HG03280 (cell line): ENCODE data around the gene TNFRSF25.

Experiments
- ATAC-seq: cut with Tn5 transposase; IDR thresholded peaks from one replicate; pipeline ENCODE4 v1.9.1; 2021; ENCODE audit warnings: mild to moderate bottlenecking, moderate library complexity; ENCODE audit not compliant: unreplicated experiment

The TNFRSF25 gene

DNA sequence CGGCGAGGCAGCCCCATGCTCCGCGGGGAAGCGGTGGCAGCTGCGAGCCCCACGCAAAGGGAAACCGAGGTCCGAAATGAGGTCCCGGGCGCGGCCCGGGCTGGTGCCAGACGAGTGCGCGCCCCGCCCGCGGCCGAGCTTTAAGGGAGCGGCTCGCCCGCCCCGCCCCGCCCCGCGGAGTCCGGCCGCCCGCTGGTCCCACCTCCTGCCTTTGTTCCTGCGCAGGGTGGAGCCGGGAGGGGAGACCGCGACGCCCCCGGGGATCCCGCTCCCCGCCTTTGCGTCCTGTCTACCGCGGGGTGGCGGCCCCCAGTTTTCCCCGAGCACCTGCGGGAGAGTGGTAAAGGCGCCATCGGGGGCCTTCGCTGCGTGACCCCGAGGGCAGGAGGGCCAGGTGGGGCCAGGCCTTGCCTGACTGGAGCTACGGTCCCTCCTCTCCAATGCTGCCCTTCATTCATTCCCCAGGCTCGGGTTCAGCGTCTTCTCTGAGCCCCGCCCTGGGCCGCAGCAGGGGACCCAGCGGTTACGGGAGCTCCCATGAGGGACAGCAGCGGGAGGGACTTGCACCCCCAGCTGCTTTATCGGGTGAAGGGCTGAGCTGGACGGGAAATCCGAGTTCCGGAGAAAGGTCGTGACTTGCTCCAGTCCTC is 46.0 kb downstream of the TNFRSF25 start, which contains the start of gene HES2:
Gene HES2, minus strand, starts transcription at position 116 of the 650 bp plus-strand sequence. Its CDS starts 99 bp downstream, at position 17.
- no peak for ATAC-seq

DNA sequence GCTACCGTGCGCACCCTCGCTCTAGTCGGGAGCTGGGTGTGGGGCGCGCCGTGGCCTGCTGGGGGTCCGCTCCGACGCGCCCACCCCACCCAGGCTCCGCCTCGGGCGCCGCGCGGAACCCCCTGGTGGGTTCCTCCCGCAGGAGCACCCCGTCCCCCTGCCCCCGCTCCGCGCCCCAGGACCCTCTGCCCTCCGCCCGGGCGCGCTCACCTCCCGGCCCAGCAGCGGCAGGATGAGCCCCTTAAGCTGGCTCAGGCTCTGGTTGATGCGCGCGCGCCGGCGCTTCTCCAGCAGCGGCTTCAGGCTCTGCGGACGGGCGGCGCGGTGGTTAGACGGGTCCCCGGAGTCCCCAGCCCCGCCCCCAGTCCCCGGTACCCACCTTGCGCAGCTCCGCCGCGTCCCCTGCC is 46.6 kb downstream of the TNFRSF25 start:
- no peak for ATAC-seq

- ATAC-seq: no peak
Measured at GRCh38 chr1:6418668-6419396, 47.1 kb downstream of the TNFRSF25 start.

- no peak for ATAC-seq
Measured at GRCh38 chr1:6417961-6418667, 47.9 kb downstream of the TNFRSF25 start.

GRCh38 chr1:6416906-6417305 is 49.1 kb downstream of the TNFRSF25 start:
- ATAC-seq: no peak

DNA sequence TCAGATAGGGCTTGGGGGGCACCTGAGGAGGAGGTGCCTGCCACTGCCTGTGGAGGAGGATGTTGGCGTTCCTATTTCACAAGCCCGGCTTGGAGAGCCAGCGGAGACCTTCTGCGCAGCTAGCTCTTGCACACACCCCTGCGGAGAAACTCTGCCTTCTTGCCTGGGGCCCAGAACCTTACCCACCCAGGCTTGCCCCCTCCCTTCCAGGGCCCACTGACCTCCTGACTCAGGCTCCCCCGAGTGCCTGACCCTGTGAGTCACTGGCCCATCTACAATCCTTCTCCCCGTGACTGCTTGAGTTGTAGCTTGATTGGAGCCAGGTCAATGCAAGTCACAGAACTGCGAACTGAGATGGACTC is 49.7 kb downstream of the TNFRSF25 start:
- ATAC-seq: no peak

DNA sequence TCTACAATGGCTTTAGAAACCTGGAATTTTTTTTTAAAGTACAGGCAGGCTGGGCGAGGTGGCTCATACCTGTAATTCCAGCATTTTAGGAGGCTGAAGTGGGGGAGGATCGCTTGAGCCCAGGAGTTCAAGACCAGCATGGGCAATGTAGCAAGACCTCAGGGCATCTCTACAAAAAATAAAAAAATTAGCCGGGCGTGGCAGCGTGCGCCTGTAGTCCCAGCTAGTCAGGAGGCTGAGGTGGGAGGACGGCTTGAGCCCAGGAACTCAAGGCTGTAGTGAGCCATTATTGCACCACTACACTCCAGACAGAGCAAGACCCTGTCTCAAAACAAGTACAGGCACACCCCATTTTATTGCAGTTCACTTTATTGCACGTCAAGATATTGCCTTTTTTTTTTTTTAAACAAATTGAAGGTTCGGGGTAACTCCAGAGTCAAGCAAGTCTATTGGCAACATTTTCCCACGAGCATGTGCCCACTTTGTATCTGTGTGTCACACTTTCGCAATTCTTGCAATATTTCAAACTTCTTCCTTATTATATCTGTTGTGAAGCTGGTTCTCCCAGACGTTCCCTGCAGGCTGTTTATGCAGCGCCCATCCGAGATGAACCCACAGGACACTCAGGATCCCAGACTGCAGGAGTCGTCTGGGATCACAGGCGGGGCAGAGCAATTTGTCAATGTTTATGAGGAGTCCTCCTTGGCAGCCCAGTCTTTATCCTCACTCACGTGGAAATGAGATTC is 50.9 kb downstream of the TNFRSF25 start:
- no peak for ATAC-seq

GRCh38 chr1:6414443-6414844 is 51.5 kb downstream of the TNFRSF25 start:
- no peak for ATAC-seq

GRCh38 chr1:6412896-6413295 is 53.1 kb downstream of the TNFRSF25 start:
- no peak for ATAC-seq
